ENCODE measurements around the gene HS2ST1. TPM values are rescaled to one million over a fixed set of nuclear protein-coding genes. Genes with fewer than 3 reads are reported as not detected.

HS2ST1 gene
- total RNA-seq, 1 experiment from 2014 or later, result 35.0 TPM

DNA sequence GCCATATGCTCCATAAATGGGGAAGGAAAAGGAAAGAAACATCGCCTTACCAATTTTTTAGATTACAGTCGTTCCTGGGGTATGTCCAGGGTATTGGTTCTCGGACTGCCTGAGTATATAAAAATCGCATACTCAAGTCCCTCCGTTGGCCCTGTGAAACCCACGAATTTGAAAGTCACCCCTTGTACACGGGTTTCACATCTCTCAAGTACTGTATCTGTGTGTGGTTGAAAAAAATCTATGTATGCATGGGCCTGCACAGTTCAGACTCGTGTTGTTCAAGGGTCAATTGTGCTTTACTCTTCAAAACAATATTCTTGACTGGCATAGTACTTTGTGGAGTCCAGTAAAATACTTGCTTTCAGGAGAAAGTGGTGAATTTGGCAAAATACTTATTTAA lies 171.7 kb downstream of the HS2ST1 start:
- Histone ChIP-seq H3K36me3 (ENCODE audit: low read depth) (no peaks in the 10 kb centered on the region), H3K4me1 (replicated peaks; ENCODE audit: insufficient read depth) (no peaks in the 10 kb centered on the region), H3K27me3 (ENCODE audit: insufficient read depth, low read depth) (no peaks in the 10 kb centered on the region), H3K4me2 (no peak overlapping the region), H3F3A (ENCODE audit: insufficient read depth, low read depth) (peaks cover 3% of the 10 kb centered on the region; the same call in 1 of the 2 replicates), H3K9me3 (ENCODE audit: insufficient read depth, low read depth) (no peaks in the 10 kb centered on the region), H3K79me2 (ENCODE audit: low read depth) (no peaks in the 10 kb centered on the region), H3K27ac (no peak overlapping the region), H3K9me2 (ENCODE audit: insufficient read depth) (no peaks in the 10 kb centered on the region), H4K20me1 (ENCODE audit: insufficient read depth) (no peaks in the 10 kb centered on the region), H2AFZ (no peak overlapping the region), H3K4me3 (no peak overlapping the region)
- intact Hi-C loops (cut with micrococcal nuclease; ENCODE audit: unreplicated experiment), result loop anchor here (10.0 kb wide), 1 partner anchor 581 kb away; no protein-coding TSS in a partner anchor
- ChIA-PET CTCF (no interaction called here), POLR2A (ENCODE audit: unreplicated experiment) (interaction anchor here (0.7 kb wide), 1 partner anchor 1429 kb away, joined by 9 read pairs; no protein-coding TSS in a partner anchor)
- TF ChIP-seq EZH2 (IDR thresholded peaks at IDR 0.05; ENCODE audit: low read depth), result no peak
- TF ChIP-seq, protein P1, sequence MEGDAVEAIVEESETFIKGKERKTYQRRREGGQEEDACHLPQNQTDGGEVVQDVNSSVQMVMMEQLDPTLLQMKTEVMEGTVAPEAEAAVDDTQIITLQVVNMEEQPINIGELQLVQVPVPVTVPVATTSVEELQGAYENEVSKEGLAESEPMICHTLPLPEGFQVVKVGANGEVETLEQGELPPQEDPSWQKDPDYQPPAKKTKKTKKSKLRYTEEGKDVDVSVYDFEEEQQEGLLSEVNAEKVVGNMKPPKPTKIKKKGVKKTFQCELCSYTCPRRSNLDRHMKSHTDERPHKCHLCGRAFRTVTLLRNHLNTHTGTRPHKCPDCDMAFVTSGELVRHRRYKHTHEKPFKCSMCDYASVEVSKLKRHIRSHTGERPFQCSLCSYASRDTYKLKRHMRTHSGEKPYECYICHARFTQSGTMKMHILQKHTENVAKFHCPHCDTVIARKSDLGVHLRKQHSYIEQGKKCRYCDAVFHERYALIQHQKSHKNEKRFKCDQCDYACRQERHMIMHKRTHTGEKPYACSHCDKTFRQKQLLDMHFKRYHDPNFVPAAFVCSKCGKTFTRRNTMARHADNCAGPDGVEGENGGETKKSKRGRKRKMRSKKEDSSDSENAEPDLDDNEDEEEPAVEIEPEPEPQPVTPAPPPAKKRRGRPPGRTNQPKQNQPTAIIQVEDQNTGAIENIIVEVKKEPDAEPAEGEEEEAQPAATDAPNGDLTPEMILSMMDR (conservative IDR thresholded peaks at IDR 0.05), result no peak
- BruUV-seq (replicated peaks), result no TSS peak
- no peak for DNase-seq

DNA sequence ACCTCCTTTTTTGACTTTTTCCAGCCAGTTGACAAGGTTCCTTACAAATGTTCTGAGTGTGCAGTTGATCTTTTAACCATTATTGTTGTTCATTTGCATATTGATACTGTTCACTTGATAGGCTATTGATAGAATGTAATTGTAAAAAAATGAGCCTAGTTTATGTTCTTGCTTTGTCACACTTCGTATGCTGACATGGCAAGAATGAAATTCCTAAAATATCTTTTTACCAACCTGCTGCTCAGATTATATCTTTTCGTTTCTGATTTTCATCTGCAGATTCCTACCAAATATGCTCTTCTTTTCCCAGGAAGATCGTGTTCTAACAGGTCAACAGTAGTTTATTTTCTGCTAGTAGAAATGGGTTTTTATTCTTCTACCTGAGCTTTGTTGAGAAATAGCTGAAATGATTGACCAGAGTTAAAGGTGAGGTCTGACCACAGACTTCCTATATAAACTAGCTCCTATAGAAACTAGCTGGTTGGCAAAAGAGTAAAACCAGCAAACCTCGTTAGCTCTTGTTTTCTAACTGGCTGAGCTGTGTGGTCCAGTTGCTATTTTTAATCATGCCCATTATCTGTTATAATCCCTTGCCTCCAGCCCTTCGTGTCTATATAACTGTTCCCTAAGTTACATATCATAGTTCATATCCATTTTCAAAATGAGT lies 174.8 kb downstream of the HS2ST1 start:
- Histone ChIP-seq H2AFZ (no peak overlapping the region), H3F3A (ENCODE audit: insufficient read depth, low read depth) (peaks cover 17% of the 10 kb centered on the region), H3K4me1 (replicated peaks; ENCODE audit: insufficient read depth) (peaks cover 19% of the 10 kb centered on the region), H3K4me3 (no peak overlapping the region), H3K79me2 (ENCODE audit: low read depth) (no peaks in the 10 kb centered on the region), H3K4me2 (no peak overlapping the region), H4K20me1 (ENCODE audit: insufficient read depth) (no peaks in the 10 kb centered on the region), H3K27me3 (ENCODE audit: insufficient read depth, low read depth) (no peaks in the 10 kb centered on the region), H3K36me3 (ENCODE audit: low read depth) (no peaks in the 10 kb centered on the region), H3K27ac (no peak overlapping the region), H3K9me2 (ENCODE audit: insufficient read depth) (no peaks in the 10 kb centered on the region), H3K9me3 (ENCODE audit: insufficient read depth, low read depth) (no peaks in the 10 kb centered on the region)
- ChIA-PET CTCF (no interaction called here), POLR2A (ENCODE audit: unreplicated experiment) (no interaction called here)
- intact Hi-C loops (cut with micrococcal nuclease; ENCODE audit: unreplicated experiment), result loop anchor here (10.0 kb wide), 1 partner anchor 584 kb away; no protein-coding TSS in a partner anchor
- BruUV-seq (replicated peaks), result no TSS peak
- TF ChIP-seq EZH2 (IDR thresholded peaks at IDR 0.05; ENCODE audit: low read depth), result no peak
- TF ChIP-seq, protein P1 (conservative IDR thresholded peaks at IDR 0.05), result no peak
- no peak for DNase-seq

GRCh38 chr1:87089823-87090222 lies 175.4 kb downstream of the HS2ST1 start:
- H4K20me1 ChIP-seq (ENCODE audit: insufficient read depth), result no peaks in the 10 kb centered on the region
- intact Hi-C loops (cut with micrococcal nuclease; ENCODE audit: unreplicated experiment), result loop anchor here (10.0 kb wide), 1 partner anchor 585 kb away; no protein-coding TSS in a partner anchor
- H3F3A ChIP-seq (ENCODE audit: insufficient read depth, low read depth), result peaks cover 16% of the 10 kb centered on the region
- no peaks in the 10 kb centered on the region for H3K79me2 ChIP-seq (ENCODE audit: low read depth)
- no peaks in the 10 kb centered on the region for H3K27me3 ChIP-seq (ENCODE audit: insufficient read depth, low read depth)
- H3K4me1 ChIP-seq (replicated peaks; ENCODE audit: insufficient read depth), result peaks cover 21% of the 10 kb centered on the region
- H3K4me3 ChIP-seq, result no peak overlapping the region
- H3K27ac ChIP-seq, result no peak overlapping the region
- POLR2A ChIA-PET (ENCODE audit: unreplicated experiment), result no interaction called here
- H3K9me2 ChIP-seq (ENCODE audit: insufficient read depth), result no peaks in the 10 kb centered on the region
- no peaks in the 10 kb centered on the region for H3K36me3 ChIP-seq (ENCODE audit: low read depth)
- BruUV-seq (replicated peaks), result no TSS peak
- no peak for DNase-seq
- no peak for TF ChIP-seq EZH2 (IDR thresholded peaks at IDR 0.05; ENCODE audit: low read depth)
- TF ChIP-seq, protein P1 (conservative IDR thresholded peaks at IDR 0.05), result no peak
- no peak overlapping the region for H3K4me2 ChIP-seq
- CTCF ChIA-PET, result no interaction called here
- no peak overlapping the region for H2AFZ ChIP-seq
- H3K9me3 ChIP-seq (ENCODE audit: insufficient read depth, low read depth), result no peaks in the 10 kb centered on the region

All from PC-9 (cell line).